Parathyroid adenoma (tissue), 2 donors: ENCODE results near the gene SCFD2.

ENCODE experiments used
- H2AFZ ChIP-seq: fragments of 300-600 bp; sonication (generic); one replicate; pipeline ENCODE4 v1.7.0; 2017; ENCODE audit warnings: antibody characterized with exemption, mild to moderate bottlenecking
- H3K27ac ChIP-seq: fragments of 300-600 bp; sonication (generic); one replicate; pipeline ENCODE4 v1.7.0; 2017
- H3K27me3 ChIP-seq: fragments of 300-600 bp; sonication (generic); one replicate; pipeline ENCODE4 v1.7.0; 2017; ENCODE audit warnings: low read length; ENCODE audit not compliant: control insufficient read depth, insufficient read depth
- H3K36me3 ChIP-seq: fragments of 300-600 bp; sonication (generic); one replicate; pipeline ENCODE4 v1.7.0; 2017; ENCODE audit warnings: low read length; ENCODE audit not compliant: control insufficient read depth, insufficient read depth
- H3K4me1 ChIP-seq: fragments of 300-600 bp; sonication (generic); one replicate; pipeline ENCODE4 v1.7.0; 2017; ENCODE audit warnings: control low read depth
- H3K4me2 ChIP-seq: fragments of 300-600 bp; sonication (generic); one replicate; pipeline ENCODE4 v1.7.0; 2017; ENCODE audit warnings: low read length
- H3K4me3 ChIP-seq: fragments of 300-600 bp; sonication (generic); one replicate; pipeline ENCODE4 v1.7.0; 2017; ENCODE audit warnings: low read depth, low read length
- H3K79me2 ChIP-seq: fragments of 300-600 bp; sonication (generic); one replicate; pipeline ENCODE4 v1.7.0; 2017; ENCODE audit warnings: control low read depth
- H3K9ac ChIP-seq: fragments of 300-600 bp; sonication (generic); one replicate; pipeline ENCODE4 v1.7.0; 2017; ENCODE audit warnings: mild to moderate bottlenecking
- H3K9me3 ChIP-seq: fragments of 300-600 bp; sonication (generic); one replicate; pipeline ENCODE4 v1.7.0; 2017; ENCODE audit warnings: low read length; ENCODE audit not compliant: control insufficient read depth
- CTCF ChIP-seq: fragments of 300-600 bp; sonication (generic); IDR thresholded peaks from one replicate; pipeline ENCODE4 v1.7.0; 2017; ENCODE audit warnings: antibody characterized with exemption, mild to moderate bottlenecking
- donor health status: primary hyperparathyroidism.

Gene SCFD2

GRCh38 chr4:53089936-53090729 lies 275.7 kb downstream of the SCFD2 start:
- Histone ChIP-seq H3K9ac (no peak overlapping the region), H3K9me3 (no peaks in the 10 kb centered on the region), H3K79me2 (no peaks in the 10 kb centered on the region), H3K27me3 (no peaks in the 10 kb centered on the region), H2AFZ (no peak overlapping the region), H3K4me3 (no peak overlapping the region), H3K36me3 (no peaks in the 10 kb centered on the region), H3K27ac (no peak overlapping the region), H3K4me2 (no peak overlapping the region), H3K4me1 (no peaks in the 10 kb centered on the region)
- TF ChIP-seq CTCF: no peak

- Histone ChIP-seq H3K4me1 (no peaks in the 10 kb centered on the region), H3K27ac (no peak overlapping the region), H3K36me3 (no peaks in the 10 kb centered on the region), H3K4me2 (no peak overlapping the region), H3K9me3 (no peaks in the 10 kb centered on the region), H3K27me3 (no peaks in the 10 kb centered on the region), H3K79me2 (no peaks in the 10 kb centered on the region), H3K4me3 (no peak overlapping the region), H3K9ac (no peak overlapping the region), H2AFZ (no peak overlapping the region)
- no peak for TF ChIP-seq CTCF
Observed at GRCh38 chr4:53088152-53088551, 277.7 kb downstream of the SCFD2 start.

GRCh38 chr4:53076374-53076958 lies 289.4 kb downstream of the SCFD2 start:
- Histone ChIP-seq H3K27ac (no peak overlapping the region), H3K4me1 (no peaks in the 10 kb centered on the region)

GRCh38 chr4:53075162-53075785 lies 290.6 kb downstream of the SCFD2 start:
- no peaks in the 10 kb centered on the region for H3K79me2 ChIP-seq
- no peak for TF ChIP-seq CTCF
- H3K36me3 ChIP-seq: no peaks in the 10 kb centered on the region
- H3K27me3 ChIP-seq: no peaks in the 10 kb centered on the region
- no peaks in the 10 kb centered on the region for H3K9me3 ChIP-seq
- H3K4me3 ChIP-seq: no peak overlapping the region
- no peak overlapping the region for H3K27ac ChIP-seq
- H3K4me1 ChIP-seq: no peaks in the 10 kb centered on the region
- H3K9ac ChIP-seq: no peak overlapping the region
- H3K4me2 ChIP-seq: no peak overlapping the region
- no peak overlapping the region for H2AFZ ChIP-seq

More at GRCh38 chr4:53076374-53076958, 289.4 kb downstream of the SCFD2 start:
- Histone ChIP-seq H3K9ac (no peak overlapping the region), H3K27me3 (no peaks in the 10 kb centered on the region), H3K36me3 (no peaks in the 10 kb centered on the region), H3K4me3 (no peak overlapping the region), H3K9me3 (no peaks in the 10 kb centered on the region), H3K4me2 (no peak overlapping the region), H3K79me2 (no peaks in the 10 kb centered on the region), H2AFZ (no peak overlapping the region)
- TF ChIP-seq CTCF: no peak
